Neutrophil (primary cell): ENCODE data around the gene PRPH2.

Experiments
- H3K27ac ChIP-seq: fragments of 200-600 bp; sonication (generic); 2 replicates; pipeline ENCODE4 v1.5.1; 2016; ENCODE audit warnings: mild to moderate bottlenecking, moderate library complexity
- H3K27me3 ChIP-seq: fragments of 200-600 bp; sonication (generic); 2 replicates; pipeline ENCODE4 v1.6.0; 2016; ENCODE audit warnings: mild to moderate bottlenecking
- H3K36me3 ChIP-seq: fragments of 200-600 bp; sonication (generic); 2 replicates; pipeline ENCODE4 v1.5.1; 2017
- H3K4me1 ChIP-seq, 2 experiments: fragments of 200-600 bp in 1 of 2; sonication (generic) in 1 of 2; 1 replicate in 1 of 2; 2 replicates in 1 of 2; pipeline versions ENCODE4 v1.5.1 to v1.6.1; 2013 to 2016; ENCODE audit warnings: low read depth in 1 of 2, low read length in 1 of 2, mild to moderate bottlenecking in 1 of 2, moderate library complexity in 1 of 2; ENCODE audit not compliant: control insufficient read depth in 1 of 2, insufficient read depth in 1 of 2
- H3K4me3 ChIP-seq, 2 experiments: fragments of 200-600 bp in 1 of 2; sonication (generic) in 1 of 2; 1 replicate in 1 of 2; 2 replicates in 1 of 2; pipeline ENCODE4 v1.5.1; 2013 to 2016; ENCODE audit warnings: low read depth in 1 of 2, low read length in 1 of 2, mild to moderate bottlenecking in 1 of 2, moderate library complexity in 1 of 2
- H3K9me3 ChIP-seq: fragments of 200-600 bp; sonication (generic); 2 replicates; pipeline ENCODE4 v1.5.1; 2016
- TF ChIP-seq, protein P1 (sequence below): fragments of 200-600 bp; sonication (generic); IDR thresholded peaks from 2 replicates; pipeline ENCODE4 v1.5.1; 2016; ENCODE audit warnings: antibody characterized with exemption

Gene PRPH2

DNA sequence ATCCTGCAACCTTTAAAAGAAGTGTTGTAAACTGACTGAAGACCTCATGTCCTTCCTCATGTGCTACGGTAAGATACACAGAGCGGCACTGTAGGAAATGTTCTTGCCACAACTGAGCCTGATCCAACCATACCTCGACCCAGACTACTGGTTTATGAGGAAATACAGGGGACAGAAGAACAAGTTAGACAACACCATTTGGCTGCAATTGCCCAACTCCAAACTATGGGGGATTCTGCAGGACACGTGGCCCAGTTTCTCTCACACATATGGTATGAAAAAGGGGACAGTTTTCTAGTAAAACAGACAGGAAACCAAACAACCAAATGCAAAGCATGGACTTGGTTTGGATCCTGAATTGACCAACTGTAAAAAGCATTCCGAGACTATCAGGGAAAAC lies 10.5 kb downstream of the PRPH2 start:
- TF ChIP-seq, protein P1, sequence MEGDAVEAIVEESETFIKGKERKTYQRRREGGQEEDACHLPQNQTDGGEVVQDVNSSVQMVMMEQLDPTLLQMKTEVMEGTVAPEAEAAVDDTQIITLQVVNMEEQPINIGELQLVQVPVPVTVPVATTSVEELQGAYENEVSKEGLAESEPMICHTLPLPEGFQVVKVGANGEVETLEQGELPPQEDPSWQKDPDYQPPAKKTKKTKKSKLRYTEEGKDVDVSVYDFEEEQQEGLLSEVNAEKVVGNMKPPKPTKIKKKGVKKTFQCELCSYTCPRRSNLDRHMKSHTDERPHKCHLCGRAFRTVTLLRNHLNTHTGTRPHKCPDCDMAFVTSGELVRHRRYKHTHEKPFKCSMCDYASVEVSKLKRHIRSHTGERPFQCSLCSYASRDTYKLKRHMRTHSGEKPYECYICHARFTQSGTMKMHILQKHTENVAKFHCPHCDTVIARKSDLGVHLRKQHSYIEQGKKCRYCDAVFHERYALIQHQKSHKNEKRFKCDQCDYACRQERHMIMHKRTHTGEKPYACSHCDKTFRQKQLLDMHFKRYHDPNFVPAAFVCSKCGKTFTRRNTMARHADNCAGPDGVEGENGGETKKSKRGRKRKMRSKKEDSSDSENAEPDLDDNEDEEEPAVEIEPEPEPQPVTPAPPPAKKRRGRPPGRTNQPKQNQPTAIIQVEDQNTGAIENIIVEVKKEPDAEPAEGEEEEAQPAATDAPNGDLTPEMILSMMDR = no peak
- Histone ChIP-seq H3K36me3 (no peaks in the 10 kb centered on the region), H3K4me1 (no peaks in the 10 kb centered on the region), H3K4me3 (no peak overlapping the region), H3K27ac (no peak overlapping the region), H3K9me3 (no peaks in the 10 kb centered on the region), H3K27me3 (no peaks in the 10 kb centered on the region)

DNA sequence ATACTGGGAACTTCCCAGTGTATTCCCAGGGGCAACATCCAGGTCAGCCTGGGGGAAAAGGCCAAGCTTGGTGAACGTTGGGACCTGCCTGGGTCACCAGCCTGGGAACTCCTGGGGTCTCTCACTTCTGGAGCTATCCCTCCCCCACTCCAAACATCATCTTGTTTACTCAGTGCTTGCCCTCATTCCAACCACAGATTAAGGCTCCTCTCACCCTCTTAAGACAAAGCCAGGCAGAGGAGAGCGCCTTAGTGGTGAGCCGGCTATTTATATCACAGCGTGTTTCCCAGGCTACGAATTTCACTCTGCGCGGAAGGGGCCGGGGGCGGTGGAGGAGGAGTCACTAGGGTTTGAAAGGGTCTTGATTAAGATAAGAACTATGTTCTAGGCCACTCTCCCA lies 12.1 kb downstream of the PRPH2 start:
- Histone ChIP-seq H3K4me3 (no peak overlapping the region), H3K4me1 (no peaks in the 10 kb centered on the region), H3K9me3 (no peaks in the 10 kb centered on the region), H3K36me3 (no peaks in the 10 kb centered on the region), H3K27ac (no peak overlapping the region), H3K27me3 (no peaks in the 10 kb centered on the region)
- TF ChIP-seq, protein P1 = no peak

DNA sequence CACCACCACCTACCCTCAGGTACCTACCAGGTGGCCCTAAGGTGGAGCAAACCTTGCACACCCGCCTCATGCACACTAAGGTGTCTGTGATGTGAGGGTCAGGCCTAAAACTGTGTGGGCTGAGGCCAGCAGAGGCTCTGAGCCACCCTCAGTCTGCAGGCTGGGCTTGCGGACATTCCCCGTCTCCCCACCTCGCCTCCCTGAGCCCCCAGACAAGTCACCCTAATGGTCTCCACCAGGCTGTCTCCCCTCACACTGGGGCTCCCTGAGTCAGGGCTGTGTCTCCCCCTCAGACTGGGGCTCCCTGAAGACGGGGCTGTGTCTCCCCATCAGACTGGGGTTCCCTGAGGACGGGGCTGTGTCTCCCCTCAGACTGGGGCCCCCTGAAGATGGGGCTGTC lies 12.5 kb downstream of the PRPH2 start:
- Histone ChIP-seq H3K27ac (no peak overlapping the region), H3K36me3 (no peaks in the 10 kb centered on the region), H3K4me1 (no peaks in the 10 kb centered on the region), H3K27me3 (no peaks in the 10 kb centered on the region), H3K4me3 (no peak overlapping the region), H3K9me3 (no peaks in the 10 kb centered on the region)
- TF ChIP-seq, protein P1 = no peak

DNA sequence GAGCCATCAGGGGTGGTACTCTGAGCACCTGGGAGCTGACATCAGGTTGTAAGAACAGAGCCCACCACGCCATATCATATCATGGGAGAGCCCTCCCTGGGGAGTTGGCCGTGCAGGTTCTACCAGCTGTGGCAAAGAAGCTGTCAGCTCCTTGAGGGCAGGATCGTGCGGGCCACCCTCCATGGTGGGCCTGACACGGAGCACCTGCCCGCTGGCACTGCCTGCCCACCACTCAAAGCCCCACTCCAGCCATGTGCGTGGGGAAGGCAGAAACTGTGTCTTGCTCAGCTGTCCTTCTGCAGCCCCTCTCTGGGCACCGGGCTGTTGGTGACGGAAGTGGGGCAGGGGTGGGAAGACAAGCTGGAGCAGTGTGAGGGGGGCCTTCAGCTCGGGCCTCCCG lies 14.3 kb downstream of the PRPH2 start:
- H3K4me1 ChIP-seq = no peaks in the 10 kb centered on the region
- no peaks in the 10 kb centered on the region for H3K36me3 ChIP-seq
- H3K4me3 ChIP-seq = no peak overlapping the region
- TF ChIP-seq, protein P1 = no peak
- H3K27me3 ChIP-seq = no peaks in the 10 kb centered on the region
- H3K27ac ChIP-seq = no peak overlapping the region
- H3K9me3 ChIP-seq = no peaks in the 10 kb centered on the region

DNA sequence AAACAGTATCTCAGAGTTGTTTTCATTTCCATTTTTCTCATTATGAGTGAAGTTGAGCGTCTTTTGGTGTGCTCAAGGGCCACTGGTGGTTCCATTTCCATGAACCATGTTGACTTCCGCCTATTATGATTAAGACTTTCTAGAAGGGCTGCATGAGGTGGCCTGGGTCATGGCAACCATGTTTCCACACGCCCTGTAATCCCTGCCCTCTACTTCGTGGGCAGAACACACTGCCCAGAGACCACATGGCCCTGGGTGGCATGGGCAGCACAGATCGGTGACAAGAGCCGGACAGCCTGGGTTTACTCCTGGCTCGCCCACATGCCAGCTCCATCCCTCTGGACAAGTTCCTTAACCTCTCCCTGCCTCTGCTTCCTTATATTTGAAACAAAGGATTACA lies 14.8 kb downstream of the PRPH2 start:
- Histone ChIP-seq H3K36me3 (no peaks in the 10 kb centered on the region), H3K4me3 (no peak overlapping the region), H3K27ac (no peak overlapping the region), H3K9me3 (no peaks in the 10 kb centered on the region), H3K4me1 (no peaks in the 10 kb centered on the region), H3K27me3 (no peaks in the 10 kb centered on the region)
- TF ChIP-seq, protein P1 = no peak

DNA sequence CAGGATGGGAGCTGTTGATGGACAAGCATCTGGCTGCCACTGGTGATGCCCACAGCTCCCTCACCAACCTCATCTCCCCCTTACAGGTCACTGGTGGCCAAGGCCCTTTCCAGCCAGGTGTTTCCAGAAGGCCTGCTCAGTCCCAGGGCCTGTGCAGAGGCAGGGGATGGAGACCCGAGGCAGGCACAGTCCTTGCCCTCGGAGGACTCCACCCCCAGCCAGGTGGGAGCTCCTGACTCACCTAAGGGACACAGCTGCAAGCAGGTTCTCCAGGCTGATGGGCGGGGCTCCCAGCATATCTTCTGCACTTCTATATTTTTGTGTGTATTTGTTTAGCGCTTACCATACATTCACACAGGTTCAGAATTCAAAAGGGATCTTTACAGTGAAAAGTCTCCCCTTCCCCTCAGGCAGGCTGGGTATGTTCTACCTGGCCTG lies 17.4 kb downstream of the PRPH2 start:
- Histone ChIP-seq H3K36me3 (no peaks in the 10 kb centered on the region), H3K9me3 (no peaks in the 10 kb centered on the region), H3K4me3 (no peak overlapping the region), H3K4me1 (no peaks in the 10 kb centered on the region), H3K27me3 (no peaks in the 10 kb centered on the region), H3K27ac (no peak overlapping the region)
- TF ChIP-seq, protein P1 = no peak
